Activated CD8-positive, alpha-beta T cell treated with anti-CD3 and anti-CD28 coated beads for 36 hours (primary cell): ENCODE data around the gene FBXL5. TPM values are rescaled to one million over a fixed set of nuclear protein-coding genes. Genes with fewer than 3 reads are reported as not detected.

Source experiments
- ATAC-seq: fragments of 200-7000 bp; cut with Tn5 transposase; one replicate; pipeline ENCODE4 v1.10.0; 2021; ENCODE audit warnings: mild to moderate bottlenecking, moderate library complexity
- CTCF ChIA-PET: fragments of 350-600 bp; sonication (Branson Sonifier 250); formaldehyde crosslinking; loops from one replicate; lab custom pipeline; 2021; ENCODE audit warnings: antibody characterized with exemption; lab: Charles Lee
- POLR2A ChIA-PET: fragments of 350-600 bp; sonication (Branson Sonifier 250); formaldehyde crosslinking; loops from one replicate; lab custom pipeline; 2021; ENCODE audit warnings: antibody characterized with exemption; lab: Charles Lee
- DNase-seq: peaks from one replicate; pipeline ENCODE4 v3.0.0-alpha.2; 2020
- H3K27ac Mint-ChIP-seq: one replicate; pipeline ENCODE4 v1.8.0; 2021; ENCODE audit warnings: mild to moderate bottlenecking, mixed read lengths
- H3K27me3 Mint-ChIP-seq: one replicate; pipeline ENCODE4 v1.8.0; 2021; ENCODE audit warnings: mixed read lengths
- H3K36me3 Mint-ChIP-seq: one replicate; pipeline ENCODE4 v1.8.0; 2021; ENCODE audit warnings: low read depth, mixed read lengths
- H3K4me1 Mint-ChIP-seq: one replicate; pipeline ENCODE4 v1.8.0; 2021; ENCODE audit warnings: low read depth, mixed read lengths
- H3K4me3 Mint-ChIP-seq: one replicate; pipeline ENCODE4 v1.8.0; 2021; ENCODE audit warnings: mild to moderate bottlenecking, moderate library complexity, mixed read lengths
- H3K9me3 Mint-ChIP-seq: one replicate; pipeline ENCODE4 v1.8.0; 2021; ENCODE audit warnings: mixed read lengths
- intact Hi-C: fragments of 100-400 bp; cut with micrococcal nuclease; formaldehyde crosslinking; loops from one replicate; pipeline ENCODE4 v1.10.0; 2022
- total RNA-seq, 2 experiments: library from RNA; stranded (reverse); gene quantifications; one replicate each; pipeline ENCODE4 v1.2.3, GENCODE V29; 2021
- TF ChIP-seq, protein P1 (sequence below): fragments of 200-600 bp; IDR thresholded peaks from one replicate; pipeline ENCODE4 v1.8.0; 2022; ENCODE audit warnings: antibody characterized with exemption, mild to moderate bottlenecking

FBXL5 gene
- total RNA-seq, 2 experiments from 2014 or later, result 27.5 to 32.2 TPM

GRCh38 chr4:15658781-15659180 is 3.6 kb upstream of the FBXL5 start:
- Mint-ChIP-seq H3K9me3 (no peaks in the 10 kb centered on the region), H3K4me3 (no peak overlapping the region), H3K4me1 (peaks cover 38% of the 10 kb centered on the region), H3K27me3 (no peaks in the 10 kb centered on the region), H3K36me3 (peaks cover 8% of the 10 kb centered on the region), H3K27ac (no peak overlapping the region)
- POLR2A ChIA-PET, result no interaction called here
- TF ChIP-seq, protein P1, sequence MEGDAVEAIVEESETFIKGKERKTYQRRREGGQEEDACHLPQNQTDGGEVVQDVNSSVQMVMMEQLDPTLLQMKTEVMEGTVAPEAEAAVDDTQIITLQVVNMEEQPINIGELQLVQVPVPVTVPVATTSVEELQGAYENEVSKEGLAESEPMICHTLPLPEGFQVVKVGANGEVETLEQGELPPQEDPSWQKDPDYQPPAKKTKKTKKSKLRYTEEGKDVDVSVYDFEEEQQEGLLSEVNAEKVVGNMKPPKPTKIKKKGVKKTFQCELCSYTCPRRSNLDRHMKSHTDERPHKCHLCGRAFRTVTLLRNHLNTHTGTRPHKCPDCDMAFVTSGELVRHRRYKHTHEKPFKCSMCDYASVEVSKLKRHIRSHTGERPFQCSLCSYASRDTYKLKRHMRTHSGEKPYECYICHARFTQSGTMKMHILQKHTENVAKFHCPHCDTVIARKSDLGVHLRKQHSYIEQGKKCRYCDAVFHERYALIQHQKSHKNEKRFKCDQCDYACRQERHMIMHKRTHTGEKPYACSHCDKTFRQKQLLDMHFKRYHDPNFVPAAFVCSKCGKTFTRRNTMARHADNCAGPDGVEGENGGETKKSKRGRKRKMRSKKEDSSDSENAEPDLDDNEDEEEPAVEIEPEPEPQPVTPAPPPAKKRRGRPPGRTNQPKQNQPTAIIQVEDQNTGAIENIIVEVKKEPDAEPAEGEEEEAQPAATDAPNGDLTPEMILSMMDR, result no peak
- DNase-seq (no peak), ATAC-seq (no peak)
- intact Hi-C loops, result loop anchor here (5.0 kb wide), 1 partner anchor 656 kb away; the partner anchor contains the start of gene CPEB2
- CTCF ChIA-PET, result interaction anchor here (1.0 kb wide), 1 partner anchor 9 kb away, joined by 3 read pairs; no protein-coding TSS in a partner anchor

- TF ChIP-seq, protein P1, result no peak
- Mint-ChIP-seq H3K36me3 (peaks cover 8% of the 10 kb centered on the region), H3K4me3 (no peak overlapping the region), H3K4me1 (peaks cover 43% of the 10 kb centered on the region), H3K27ac (no peak overlapping the region), H3K9me3 (no peaks in the 10 kb centered on the region), H3K27me3 (no peaks in the 10 kb centered on the region)
- DNase-seq, result no peak
- ChIA-PET CTCF (interaction anchor here (0.7 kb wide), 1 partner anchor 179 kb away, joined by 3 read pairs; no protein-coding TSS in a partner anchor), POLR2A (no interaction called here)
- no peak for ATAC-seq
- intact Hi-C loops, result loop anchor here (5.0 kb wide), 1 partner anchor 656 kb away; the partner anchor contains the start of gene CPEB2
Observed at GRCh38 chr4:15658136-15658770, 3.1 kb upstream of the FBXL5 start.

DNA sequence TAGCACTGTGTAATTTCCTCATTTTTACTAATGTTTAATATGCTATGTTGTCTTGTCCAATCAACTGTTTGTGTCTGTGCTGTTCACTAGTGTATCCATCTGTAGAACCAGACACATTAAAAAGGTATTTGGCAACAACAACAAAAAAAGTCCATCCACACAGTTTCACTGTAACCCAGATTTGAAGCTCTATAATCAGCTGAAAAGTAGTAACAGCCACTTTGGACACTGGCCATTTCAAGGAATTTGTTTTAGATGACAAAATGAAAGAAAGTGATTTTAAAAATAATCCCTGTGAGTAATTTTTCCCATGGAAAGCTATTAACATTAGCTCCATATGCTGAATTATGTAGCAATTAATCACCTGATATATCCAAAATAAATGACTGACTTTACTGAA is 2.2 kb upstream of the FBXL5 start:
- TF ChIP-seq, protein P1, result no peak
- DNase-seq (no peak), ATAC-seq (no peak)
- H3K27ac Mint-ChIP-seq, result no peak overlapping the region
- intact Hi-C loops, result loop anchor here (5.0 kb wide), 1 partner anchor 655 kb away; the partner anchor contains the start of gene CPEB2
- H3K36me3 Mint-ChIP-seq, result peaks cover 8% of the 10 kb centered on the region
- H3K27me3 Mint-ChIP-seq, result no peaks in the 10 kb centered on the region
- no peak overlapping the region for H3K4me3 Mint-ChIP-seq
- no peaks in the 10 kb centered on the region for H3K9me3 Mint-ChIP-seq
- ChIA-PET POLR2A (interaction anchor here (0.6 kb wide), 1 partner anchor 9 kb away, joined by 5 read pairs; no protein-coding TSS in a partner anchor), CTCF (interaction anchor here (0.7 to 1.0 kb wide), 2 partner anchors 19 to 178 kb away, joined by 3 read pairs; no protein-coding TSS in a partner anchor)
- H3K4me1 Mint-ChIP-seq, result peaks cover 50% of the 10 kb centered on the region

DNA sequence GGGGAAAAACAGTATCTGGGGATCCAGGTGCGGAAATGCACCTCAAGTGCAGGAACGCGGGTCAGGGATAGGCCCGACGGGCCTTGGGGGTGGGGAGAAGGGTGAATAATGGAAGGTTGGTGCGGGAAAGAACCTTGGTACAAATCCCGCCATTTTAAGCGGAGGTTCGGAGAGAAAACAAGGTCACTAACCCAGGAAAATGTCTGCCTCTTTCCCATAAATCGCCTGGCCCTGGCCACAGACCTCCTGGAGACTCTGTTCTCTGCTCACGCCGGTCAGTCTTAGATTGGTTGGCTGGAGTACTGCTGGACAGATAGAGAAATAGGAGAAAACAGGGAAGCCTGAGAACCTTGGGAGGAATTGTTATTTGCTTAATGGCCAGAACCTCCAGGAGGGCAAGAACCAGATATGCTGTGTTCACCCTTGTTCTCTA is 897 bp upstream of the FBXL5 start:
- Mint-ChIP-seq H3K4me3 (peak overlapping the region; percentile 82), H3K27ac (peak overlapping the region; percentile 97), H3K27me3 (no peaks in the 10 kb centered on the region), H3K36me3 (peaks cover 8% of the 10 kb centered on the region), H3K4me1 (peaks cover 58% of the 10 kb centered on the region), H3K9me3 (no peaks in the 10 kb centered on the region)
- ATAC-seq, result no peak
- intact Hi-C loops, result loop anchor here (5.0 kb wide), 1 partner anchor 654 kb away; the partner anchor contains the start of gene CPEB2
- ChIA-PET POLR2A (interaction anchor here (0.9 to 3.4 kb wide), 5 partner anchors 11 to 176 kb away, joined by 3 to 18 read pairs (median 4); partner anchors contain the start of gene FAM200B), CTCF (interaction anchor here (0.7 to 2.5 kb wide), 2 partner anchors 26 to 423 kb away, joined by 3 to 9 read pairs; no protein-coding TSS in a partner anchor)
- no peak for DNase-seq
- TF ChIP-seq, protein P1, result no peak
